HFFc6 (cell line): Measurements from ENCODE around the gene BAG1. TPM values are rescaled to one million over a fixed set of nuclear protein-coding genes. Genes with fewer than 3 reads are reported as not detected.

Source experiments
- DNase-seq: peaks from one replicate; pipeline ENCODE4 v3.0.0-alpha.2; 2018
- H3K27ac Mint-ChIP-seq: 2 replicates; pipeline ENCODE4 v1.8.0; 2020; ENCODE audit warnings: mild to moderate bottlenecking, mixed read lengths
- H3K27me3 Mint-ChIP-seq: 2 replicates; pipeline ENCODE4 v1.8.0; 2021; ENCODE audit warnings: mild to moderate bottlenecking, moderate library complexity, mixed read lengths; ENCODE audit not compliant: insufficient read depth
- H3K36me3 Mint-ChIP-seq: 2 replicates; pipeline ENCODE4 v1.8.0; 2021; ENCODE audit warnings: low read depth, mixed read lengths
- H3K4me1 Mint-ChIP-seq: 2 replicates; pipeline ENCODE4 v1.8.0; 2020; ENCODE audit warnings: low read depth, mixed read lengths
- H3K4me3 Mint-ChIP-seq: 2 replicates; pipeline ENCODE4 v1.8.0; 2020; ENCODE audit warnings: mild to moderate bottlenecking, moderate library complexity, mixed read lengths
- H3K9me3 Mint-ChIP-seq: 2 replicates; pipeline ENCODE4 v1.8.0; 2020; ENCODE audit warnings: mild to moderate bottlenecking, mixed read lengths
- CTCF ChIP-seq: fragments of 200-600 bp; sonication (generic); IDR thresholded peaks from 2 replicates; pipeline ENCODE4 v1.5.0; 2021; ENCODE audit warnings: antibody characterized with exemption, mild to moderate bottlenecking
- total RNA-seq, 6 experiments: library from RNA; stranded (reverse); fragmentation: NEBNext Ultra II Directional; extraction: Animal tissue kit (Norgen Biotek cat#: 25700); gene quantifications; 2 replicates in 1 of 6; 3 replicates in 5 of 6; pipeline ENCODE4 v1.2.3, GENCODE V29; 2021

The BAG1 gene
- total RNA-seq, 6 experiments from 2014 or later: 22.5 to 31.3 (median 27.6) TPM

GRCh38 chr9:33285502-33285901 is 21.0 kb upstream of the BAG1 start:
- H3K4me1 Mint-ChIP-seq: peaks cover 9% of the 10 kb centered on the region
- no peak for TF ChIP-seq CTCF
- H3K9me3 Mint-ChIP-seq: no peaks in the 10 kb centered on the region
- no peaks in the 10 kb centered on the region for H3K36me3 Mint-ChIP-seq
- H3K4me3 Mint-ChIP-seq: no peak overlapping the region
- DNase-seq: no peak
- H3K27ac Mint-ChIP-seq: no peak overlapping the region
- H3K27me3 Mint-ChIP-seq: peaks cover 5% of the 10 kb centered on the region

GRCh38 chr9:33277484-33277883 is 13.0 kb upstream of the BAG1 start:
- Mint-ChIP-seq H3K4me1 (peaks cover 12% of the 10 kb centered on the region), H3K4me3 (no peak overlapping the region), H3K36me3 (peaks cover 22% of the 10 kb centered on the region), H3K9me3 (no peaks in the 10 kb centered on the region), H3K27me3 (no peaks in the 10 kb centered on the region; the same call in none of the 2 replicates), H3K27ac (no peak overlapping the region)
- no peak for TF ChIP-seq CTCF
- no peak for DNase-seq

DNA sequence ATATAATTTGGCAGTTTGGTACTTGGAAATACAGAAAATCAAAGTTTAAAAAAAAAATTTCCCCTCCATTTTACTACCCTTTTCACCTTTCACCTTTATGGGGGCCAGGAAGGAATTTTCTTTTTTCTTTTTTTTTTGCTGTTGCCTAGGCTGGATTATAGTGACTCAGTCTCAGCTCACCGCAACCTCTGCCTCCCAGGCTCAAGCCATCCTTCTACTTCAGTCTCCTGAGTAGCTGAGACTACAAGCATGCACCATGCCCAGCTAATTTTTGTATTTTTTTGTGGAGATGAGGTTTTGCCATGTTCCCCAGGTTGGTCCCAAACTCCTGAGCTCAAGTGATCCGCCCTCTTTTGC is 9.4 kb upstream of the BAG1 start:
- Mint-ChIP-seq H3K36me3 (peaks cover 27% of the 10 kb centered on the region), H3K4me1 (peaks cover 20% of the 10 kb centered on the region), H3K4me3 (no peak overlapping the region), H3K27me3 (no peaks in the 10 kb centered on the region; the same call in none of the 2 replicates), H3K9me3 (no peaks in the 10 kb centered on the region), H3K27ac (peak overlapping the region; percentile 33)
- no peak for TF ChIP-seq CTCF
- no peak for DNase-seq

GRCh38 chr9:33273266-33273971 is 8.9 kb upstream of the BAG1 start:
- peaks cover 20% of the 10 kb centered on the region for H3K4me1 Mint-ChIP-seq
- H3K9me3 Mint-ChIP-seq: no peaks in the 10 kb centered on the region
- TF ChIP-seq CTCF: no peak
- no peak for DNase-seq
- H3K4me3 Mint-ChIP-seq: no peak overlapping the region; the same call in 1 of the 2 replicates
- H3K27me3 Mint-ChIP-seq: no peaks in the 10 kb centered on the region; the same call in none of the 2 replicates
- peaks cover 26% of the 10 kb centered on the region for H3K36me3 Mint-ChIP-seq
- peak overlapping the region; percentile 33 for H3K27ac Mint-ChIP-seq

- H3K9me3 Mint-ChIP-seq: no peaks in the 10 kb centered on the region
- H3K36me3 Mint-ChIP-seq: peaks cover 18% of the 10 kb centered on the region
- H3K4me3 Mint-ChIP-seq: no peak overlapping the region
- peaks cover 20% of the 10 kb centered on the region for H3K4me1 Mint-ChIP-seq
- no peaks in the 10 kb centered on the region; the same call in 1 of the 2 replicates for H3K27me3 Mint-ChIP-seq
- DNase-seq: no peak
- H3K27ac Mint-ChIP-seq: peak overlapping the region; percentile 27; the same call in 1 of the 2 replicates
- TF ChIP-seq CTCF: no peak
Measured at GRCh38 chr9:33272061-33272460, 7.6 kb upstream of the BAG1 start.
